GM23248 (cell line): Measurements from ENCODE around the gene MAP3K1. TPM values are rescaled to one million over a fixed set of nuclear protein-coding genes. Genes with fewer than 3 reads are reported as not detected.

Experiments used
- DNase-seq: peaks from one replicate; pipeline ENCODE4 v3.0.0-alpha.2; 2015
- H2AFZ ChIP-seq: fragments of 200-600 bp; sonication (generic); 2 replicates; pipeline ENCODE4 v1.6.1; 2016; ENCODE audit warnings: antibody characterized with exemption
- H3F3A ChIP-seq: fragments of 200-600 bp; sonication (generic); 2 replicates; pipeline ENCODE4 v1.6.1; 2016; ENCODE audit warnings: mild to moderate bottlenecking, antibody characterized with exemption, mixed run types; ENCODE audit not compliant: insufficient read depth
- H3K27ac ChIP-seq: fragments of 200-600 bp; sonication (generic); 2 replicates; pipeline ENCODE4 v1.5.1; 2016; ENCODE audit warnings: mild to moderate bottlenecking
- H3K27me3 ChIP-seq: fragments of 200-600 bp; sonication (generic); replicated peaks from 2 replicates; pipeline ENCODE4 v1.6.1; 2016; ENCODE audit warnings: mild to moderate bottlenecking; ENCODE audit not compliant: insufficient read depth
- H3K36me3 ChIP-seq: fragments of 200-600 bp; sonication (generic); 2 replicates; pipeline ENCODE4 v1.6.1; 2016; ENCODE audit warnings: low read depth, mild to moderate bottlenecking
- H3K4me1 ChIP-seq: fragments of 200-600 bp; sonication (generic); 2 replicates; pipeline ENCODE4 v1.6.1; 2016; ENCODE audit warnings: mild to moderate bottlenecking; ENCODE audit not compliant: insufficient read depth
- H3K4me2 ChIP-seq: fragments of 200-600 bp; sonication (generic); one replicate; pipeline ENCODE4 v1.6.1; 2016; ENCODE audit warnings: mild to moderate bottlenecking; ENCODE audit not compliant: unreplicated experiment
- H3K4me3 ChIP-seq: fragments of 200-600 bp; sonication (generic); 2 replicates; pipeline ENCODE4 v1.5.1; 2016; ENCODE audit warnings: mild to moderate bottlenecking
- H3K79me2 ChIP-seq: fragments of 200-600 bp; sonication (generic); 2 replicates; pipeline ENCODE4 v1.6.1; 2016; ENCODE audit warnings: mild to moderate bottlenecking; ENCODE audit not compliant: insufficient read depth
- H3K9ac ChIP-seq: fragments of 200-600 bp; sonication (generic); 2 replicates; pipeline ENCODE4 v1.6.1; 2016; ENCODE audit warnings: mild to moderate bottlenecking
- H3K9me2 ChIP-seq: fragments of 200-600 bp; sonication (generic); 2 replicates; pipeline ENCODE4 v1.6.1; 2016; ENCODE audit warnings: mixed run types, mild to moderate bottlenecking, moderate library complexity; ENCODE audit not compliant: insufficient read depth
- H3K9me3 ChIP-seq: fragments of 200-600 bp; sonication (generic); one replicate; pipeline ENCODE4 v1.6.1; 2017; ENCODE audit warnings: low read depth
- H4K20me1 ChIP-seq: fragments of 200-600 bp; sonication (generic); 2 replicates; pipeline ENCODE4 v1.6.0; 2016; ENCODE audit not compliant: insufficient read depth
- EZH2 ChIP-seq: fragments of 200-600 bp; sonication (generic); IDR thresholded peaks from 2 replicates; pipeline ENCODE4 v1.6.1; 2018; ENCODE audit warnings: antibody characterized with exemption, mild to moderate bottlenecking; ENCODE audit not compliant: insufficient read depth, poor library complexity, severe bottlenecking
- EZH2phosphoT487 ChIP-seq: fragments of 200-600 bp; sonication (generic); IDR thresholded peaks from 2 replicates; pipeline ENCODE4 v1.6.1; 2018; ENCODE audit warnings: antibody characterized with exemption, moderate library complexity, mild to moderate bottlenecking, low read depth; ENCODE audit not compliant: insufficient read depth
- WGBS, 2 experiments: methylation state at CpG; one replicate each; pipeline ENCODE4 v1.1.6; 2015 to 2017; ENCODE audit warnings: low lambda C conversion rate in 2 of 2, low coverage in 1 of 2; ENCODE audit errors: missing lambda C conversion rate in 2 of 2; 5-methylcytosine and 5-hydroxymethylcytosine counted together
- in situ Hi-C: fragments of 300-500 bp; cut with MboI; formaldehyde crosslinking; loops from 2 replicates; pipeline ENCODE4 v1.15.0; 2020
- polyA plus RNA-seq: library from polyadenylated mRNA; unstranded; fragments of >200 nt; fragmentation: Nextera tagmentation; extraction: Ambion mirVana; gene quantifications from 2 replicates; pipeline ENCODE4 v1.2.1, GENCODE V29; 2016
- total RNA-seq: library from RNA; depleted of rRNA; stranded (reverse); fragments of >200 nt; shearing (Covaris generic); gene quantifications from 2 replicates; pipeline ENCODE4 v1.2.3, GENCODE V29; 2014

Gene MAP3K1
- total and polyA plus RNA-seq, 2 experiments from 2014 or later: 1.8 to 4.6 TPM

DNA sequence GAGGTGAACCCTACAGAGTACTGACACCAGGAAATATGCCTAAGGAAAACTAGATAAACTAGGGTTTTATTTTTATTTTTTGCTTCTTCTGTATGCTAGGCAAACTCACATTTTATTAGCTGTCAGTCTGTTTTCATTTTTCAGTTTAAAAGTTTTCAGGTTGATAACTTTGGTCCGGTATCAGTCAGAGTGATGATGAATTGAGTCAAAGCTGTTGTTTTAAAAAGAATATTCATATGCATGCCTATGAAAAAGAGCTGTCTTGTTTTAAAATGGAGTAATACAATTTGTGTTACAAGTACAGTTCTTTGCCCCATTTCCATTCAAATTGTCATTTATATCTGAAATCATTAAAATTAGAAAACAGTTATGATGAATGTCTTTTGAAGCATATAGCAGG is 22.6 kb downstream of the MAP3K1 start:
- H3K9ac ChIP-seq: no peak overlapping the region
- peak overlapping the region; percentile 91 for H3K4me2 ChIP-seq
- H3K4me1 ChIP-seq: peaks cover 11% of the 10 kb centered on the region
- H3K79me2 ChIP-seq: peaks cover 90% of the 10 kb centered on the region
- 96 to 100% methylated on average over 1 of the region's 1 CpG for WGBS, 2 experiments
- H3K36me3 ChIP-seq: no peaks in the 10 kb centered on the region
- in situ Hi-C loops: loop anchor here (5.0 to 25.0 kb wide), 2 partner anchors 566 to 851 kb away; partner anchors contain the start of gene IL6ST
- H4K20me1 ChIP-seq: no peaks in the 10 kb centered on the region
- DNase-seq: no peak
- H2AFZ ChIP-seq: no peak overlapping the region
- H3K27me3 ChIP-seq: no peaks in the 10 kb centered on the region
- no peak overlapping the region for H3K4me3 ChIP-seq
- H3K9me3 ChIP-seq: no peaks in the 10 kb centered on the region
- H3K27ac ChIP-seq: no peak overlapping the region
- H3K9me2 ChIP-seq: no peaks in the 10 kb centered on the region
- TF ChIP-seq EZH2: no peak
- TF ChIP-seq EZH2phosphoT487: no peak
- H3F3A ChIP-seq: peaks cover 14% of the 10 kb centered on the region

DNA sequence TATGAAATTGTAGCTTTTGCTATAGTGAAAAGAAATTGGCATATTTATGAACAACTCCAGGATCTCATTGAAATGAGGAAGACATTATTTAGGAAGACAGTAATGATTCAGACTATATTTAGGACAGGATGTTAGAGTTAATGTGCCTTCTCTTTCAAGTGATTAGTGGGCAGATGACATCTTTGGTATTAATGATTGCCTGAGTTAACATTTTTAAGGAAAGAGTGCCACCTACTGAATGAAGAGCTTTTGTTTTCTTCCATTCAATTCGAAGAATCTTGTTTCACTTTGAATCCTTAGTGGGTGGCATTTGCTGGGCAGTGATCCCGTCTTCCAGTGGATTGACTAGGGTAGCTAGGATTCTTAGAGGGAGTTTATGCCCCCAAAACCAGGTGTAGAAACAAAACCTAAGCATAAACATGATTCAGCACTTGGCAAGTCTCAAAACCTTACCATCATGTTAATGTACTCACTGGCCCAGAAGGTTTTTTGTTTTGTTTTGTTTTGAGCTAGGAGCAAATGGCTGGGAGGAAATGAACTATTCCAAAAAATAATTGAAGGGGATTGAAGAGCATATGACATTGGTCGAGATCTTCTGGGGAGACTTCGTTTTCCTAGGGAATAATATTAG is 23.2 kb downstream of the MAP3K1 start:
- Histone ChIP-seq H3K27ac (peak overlapping the region; percentile 48), H4K20me1 (no peaks in the 10 kb centered on the region), H3K4me3 (peak overlapping the region; percentile 71), H3K9me3 (no peaks in the 10 kb centered on the region), H3K79me2 (peaks cover 90% of the 10 kb centered on the region), H3K36me3 (no peaks in the 10 kb centered on the region), H2AFZ (peak overlapping the region; percentile 84), H3F3A (peaks cover 14% of the 10 kb centered on the region), H3K27me3 (no peaks in the 10 kb centered on the region), H3K9me2 (no peaks in the 10 kb centered on the region), H3K4me2 (peak overlapping the region; percentile 91), H3K4me1 (peaks cover 11% of the 10 kb centered on the region), H3K9ac (peak overlapping the region; percentile 73)
- DNase-seq: peak; percentile 76
- whole genome bisulfite sequencing, 2 experiments: 6 to 15% methylated on average over 4 of the region's 4 CpGs
- in situ Hi-C loops: loop anchor here (5.0 to 25.0 kb wide), 2 partner anchors 566 to 851 kb away; partner anchors contain the start of gene IL6ST
- TF ChIP-seq EZH2 (no peak), EZH2phosphoT487 (no peak)

- WGBS, 2 experiments: 79 to 82% methylated on average over 4 of the region's 4 CpGs
- peaks cover 89% of the 10 kb centered on the region for H3K79me2 ChIP-seq
- in situ Hi-C loops: loop anchor here (5.0 to 25.0 kb wide), 2 partner anchors 567 to 852 kb away; partner anchors contain the start of gene IL6ST
- H3K9me2 ChIP-seq: no peaks in the 10 kb centered on the region
- no peaks in the 10 kb centered on the region for H3K27me3 ChIP-seq
- no peaks in the 10 kb centered on the region; the same call in 1 of the 2 replicates for H4K20me1 ChIP-seq
- peak overlapping the region; percentile 48 for H3K27ac ChIP-seq
- peak overlapping the region; percentile 91 for H3K4me2 ChIP-seq
- peak overlapping the region; percentile 84 for H2AFZ ChIP-seq
- no peaks in the 10 kb centered on the region for H3K9me3 ChIP-seq
- no peaks in the 10 kb centered on the region for H3K36me3 ChIP-seq
- peaks cover 11% of the 10 kb centered on the region for H3K4me1 ChIP-seq
- peaks cover 14% of the 10 kb centered on the region for H3F3A ChIP-seq
- H3K4me3 ChIP-seq: peak overlapping the region; percentile 71; the same call in 1 of the 2 replicates
- peak overlapping the region; percentile 73 for H3K9ac ChIP-seq
- DNase-seq: no peak
- no peak for TF ChIP-seq EZH2
- no peak for TF ChIP-seq EZH2phosphoT487
Observed at GRCh38 chr5:56839062-56839461, 23.7 kb downstream of the MAP3K1 start.

DNA sequence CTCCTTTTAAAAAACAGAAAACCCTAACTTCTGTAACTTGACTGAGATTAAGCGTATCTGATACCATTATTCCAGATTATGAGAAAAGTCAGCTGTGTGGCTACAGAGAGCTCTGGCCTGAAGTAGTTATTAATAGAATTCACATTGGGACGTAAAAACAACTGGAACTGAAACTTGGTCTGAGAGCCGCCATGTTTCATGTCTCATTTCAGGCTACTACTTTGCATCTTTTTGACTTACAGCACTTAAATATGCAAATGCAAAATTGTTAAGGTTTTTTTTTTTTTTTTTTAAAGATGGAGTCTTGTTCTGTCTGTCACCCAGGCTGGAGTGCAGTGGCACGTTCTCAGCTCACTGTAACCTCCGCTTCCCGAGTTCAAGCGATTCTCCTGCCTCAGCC is 25.2 kb downstream of the MAP3K1 start:
- no peaks in the 10 kb centered on the region for H3K36me3 ChIP-seq
- no peaks in the 10 kb centered on the region for H3K27me3 ChIP-seq
- no peaks in the 10 kb centered on the region for H3K9me3 ChIP-seq
- H3K4me2 ChIP-seq: no peak overlapping the region
- peaks cover 86% of the 10 kb centered on the region for H3K79me2 ChIP-seq
- H3K27ac ChIP-seq: no peak overlapping the region
- peaks cover 11% of the 10 kb centered on the region for H3K4me1 ChIP-seq
- TF ChIP-seq EZH2: no peak
- TF ChIP-seq EZH2phosphoT487: no peak
- DNase-seq: no peak
- no peaks in the 10 kb centered on the region for H3K9me2 ChIP-seq
- no peak overlapping the region for H3K4me3 ChIP-seq
- in situ Hi-C loops: loop anchor here (25.0 kb wide), 1 partner anchor 853 kb away; the partner anchor contains the start of gene IL6ST
- H3K9ac ChIP-seq: no peak overlapping the region
- no peak overlapping the region for H2AFZ ChIP-seq
- H3F3A ChIP-seq: peaks cover 14% of the 10 kb centered on the region
- no peaks in the 10 kb centered on the region; the same call in 1 of the 2 replicates for H4K20me1 ChIP-seq
- WGBS, 2 experiments: 95 to 96% methylated on average over 7 of the region's 7 CpGs
